HG03378 (cell line): ENCODE data around the gene AGPAT4.

Source experiments
- ATAC-seq: cut with Tn5 transposase; IDR thresholded peaks from one replicate; pipeline ENCODE4 v1.9.1; 2021; ENCODE audit warnings: mild to moderate bottlenecking, moderate library complexity; ENCODE audit not compliant: unreplicated experiment

The AGPAT4 gene

GRCh38 chr6:161257793-161258457, 15.9 kb downstream of the AGPAT4 start:
- no peak for ATAC-seq

GRCh38 chr6:161256407-161256806, 17.5 kb downstream of the AGPAT4 start:
- no peak for ATAC-seq

- no peak for ATAC-seq
Measured at GRCh38 chr6:161255518-161255917, 18.3 kb downstream of the AGPAT4 start.

GRCh38 chr6:161254464-161255253, 19.2 kb downstream of the AGPAT4 start:
- ATAC-seq, result no peak

- ATAC-seq, result no peak
Measured at GRCh38 chr6:161254126-161254463, 19.8 kb downstream of the AGPAT4 start.

GRCh38 chr6:161251345-161251744, 22.5 kb downstream of the AGPAT4 start:
- ATAC-seq, result no peak

- no peak for ATAC-seq
Measured at GRCh38 chr6:161249327-161249726, 24.5 kb downstream of the AGPAT4 start.

- ATAC-seq, result no peak
Measured at GRCh38 chr6:161246725-161247124, 27.1 kb downstream of the AGPAT4 start.

GRCh38 chr6:161245363-161245762, 28.5 kb downstream of the AGPAT4 start:
- ATAC-seq, result no peak

GRCh38 chr6:161244725-161245124, 29.1 kb downstream of the AGPAT4 start:
- ATAC-seq, result no peak

- no peak for ATAC-seq
Measured at GRCh38 chr6:161242779-161243693, 30.8 kb downstream of the AGPAT4 start.

GRCh38 chr6:161242113-161242512, 31.7 kb downstream of the AGPAT4 start:
- no peak for ATAC-seq

- no peak for ATAC-seq
Measured at GRCh38 chr6:161239001-161239400, 34.9 kb downstream of the AGPAT4 start.

GRCh38 chr6:161238500-161238899, 35.4 kb downstream of the AGPAT4 start:
- ATAC-seq, result no peak

- no peak for ATAC-seq
Measured at GRCh38 chr6:161238081-161238480, 35.8 kb downstream of the AGPAT4 start.

- ATAC-seq, result no peak
Measured at GRCh38 chr6:161237176-161237575, 36.7 kb downstream of the AGPAT4 start.

- ATAC-seq, result peak; percentile 87
Measured at GRCh38 chr6:161235776-161236633, 37.9 kb downstream of the AGPAT4 start.

- no peak for ATAC-seq
Measured at GRCh38 chr6:161233986-161234661, 39.7 kb downstream of the AGPAT4 start.

GRCh38 chr6:161232467-161232866, 41.4 kb downstream of the AGPAT4 start:
- ATAC-seq, result no peak

GRCh38 chr6:161232010-161232409, 41.9 kb downstream of the AGPAT4 start:
- ATAC-seq, result no peak
